Activated CD4-positive, alpha-beta memory T cell treated with anti-CD3 and anti-CD28 coated beads, Interleukin-2, amount 10 ng/mL, durations not matched to agents 7 days and 5 days (primary cell): Measurements from ENCODE around the gene TRNP1. TPM values are rescaled to one million over a fixed set of nuclear protein-coding genes. Genes with fewer than 3 reads are reported as not detected.
"Not testable (repeated sequence)": the region's sequence is repeated elsewhere in the genome, so short reads cannot be mapped to it uniquely, and the experiment has no call there.

Experiments
- CTCF ChIA-PET: fragments of 350-600 bp; sonication (Branson Sonifier 250); formaldehyde crosslinking; loops from one replicate; lab custom pipeline; 2021; ENCODE audit warnings: antibody characterized with exemption, inconsistent platforms; lab: Charles Lee
- POLR2A ChIA-PET: fragments of 350-600 bp; sonication (Branson Sonifier 250); formaldehyde crosslinking; loops from one replicate; lab custom pipeline; 2021; ENCODE audit warnings: antibody characterized with exemption; lab: Charles Lee
- DNase-seq: peaks from one replicate; pipeline ENCODE4 v3.0.0-alpha.2; 2020
- H3K27ac Mint-ChIP-seq: one replicate; pipeline ENCODE4 v1.8.0; 2021; ENCODE audit warnings: mild to moderate bottlenecking, mixed read lengths
- H3K27me3 Mint-ChIP-seq: one replicate; pipeline ENCODE4 v1.8.0; 2021; ENCODE audit warnings: mixed read lengths
- H3K36me3 Mint-ChIP-seq: one replicate; pipeline ENCODE4 v1.8.0; 2021; ENCODE audit warnings: low read depth, mixed read lengths
- H3K4me1 Mint-ChIP-seq: one replicate; pipeline ENCODE4 v1.8.0; 2021; ENCODE audit warnings: mixed read lengths
- H3K4me3 Mint-ChIP-seq: one replicate; pipeline ENCODE4 v1.8.0; 2021; ENCODE audit warnings: mild to moderate bottlenecking, mixed read lengths
- H3K9me3 Mint-ChIP-seq: one replicate; pipeline ENCODE4 v1.8.0; 2021; ENCODE audit warnings: mixed read lengths
- total RNA-seq, 2 experiments: library from RNA; stranded (reverse); gene quantifications; one replicate each; pipeline ENCODE4 v1.2.3, GENCODE V29; 2021

The TRNP1 gene
- total RNA-seq, 2 experiments from 2014 or later = not detected

GRCh38 chr1:26981146-26981846 is 12.2 kb upstream of the TRNP1 start:
- H3K4me1 Mint-ChIP-seq = no peaks in the 10 kb centered on the region
- H3K9me3 Mint-ChIP-seq = no peaks in the 10 kb centered on the region
- CTCF ChIA-PET = interaction anchor here (0.5 to 1.4 kb wide), 3 partner anchors 12 to 65 kb away, joined by 3 to 6 read pairs (median 3); partner anchors contain the start of gene TRNP1
- peaks cover 26% of the 10 kb centered on the region for H3K27me3 Mint-ChIP-seq
- DNase-seq = no peak
- H3K27ac Mint-ChIP-seq = no peak overlapping the region
- H3K36me3 Mint-ChIP-seq = no peaks in the 10 kb centered on the region
- no peak overlapping the region for H3K4me3 Mint-ChIP-seq
- POLR2A ChIA-PET = no interaction called here

GRCh38 chr1:26983863-26984262 is 9.6 kb upstream of the TRNP1 start:
- no peaks in the 10 kb centered on the region for H3K9me3 Mint-ChIP-seq
- no peaks in the 10 kb centered on the region for H3K36me3 Mint-ChIP-seq
- ChIA-PET CTCF (interaction anchor here (1.3 kb wide), 1 partner anchor 14 kb away, joined by 4 read pairs; no protein-coding TSS in a partner anchor), POLR2A (no interaction called here)
- peaks cover 37% of the 10 kb centered on the region for H3K27me3 Mint-ChIP-seq
- no peak overlapping the region for H3K4me3 Mint-ChIP-seq
- H3K27ac Mint-ChIP-seq = no peak overlapping the region
- no peaks in the 10 kb centered on the region for H3K4me1 Mint-ChIP-seq
- no peak for DNase-seq

GRCh38 chr1:26984291-26984690 is 9.2 kb upstream of the TRNP1 start:
- no peak overlapping the region for H3K4me3 Mint-ChIP-seq
- no peak overlapping the region for H3K27ac Mint-ChIP-seq
- H3K27me3 Mint-ChIP-seq = peaks cover 35% of the 10 kb centered on the region
- DNase-seq = no peak
- no peaks in the 10 kb centered on the region for H3K4me1 Mint-ChIP-seq
- ChIA-PET CTCF (interaction anchor here (1.3 kb wide), 1 partner anchor 14 kb away, joined by 4 read pairs; no protein-coding TSS in a partner anchor), POLR2A (no interaction called here)
- H3K36me3 Mint-ChIP-seq = no peaks in the 10 kb centered on the region
- H3K9me3 Mint-ChIP-seq = no peaks in the 10 kb centered on the region

- Mint-ChIP-seq H3K9me3 (no peaks in the 10 kb centered on the region), H3K27me3 (peaks cover 42% of the 10 kb centered on the region), H3K27ac (no peak overlapping the region), H3K36me3 (no peaks in the 10 kb centered on the region), H3K4me3 (no peak overlapping the region), H3K4me1 (peaks cover 2% of the 10 kb centered on the region)
- DNase-seq = no peak
- ChIA-PET CTCF (interaction anchor here (1.3 to 1.9 kb wide), 3 partner anchors 9 to 11 kb away, joined by 3 to 5 read pairs (median 4); no protein-coding TSS in a partner anchor), POLR2A (no interaction called here)
These were observed 6.8 kb upstream of the TRNP1 start for GRCh38 chr1:26986658-26987057.

- H3K27ac Mint-ChIP-seq, DNase-seq, POLR2A ChIA-PET, H3K36me3 Mint-ChIP-seq, H3K9me3 Mint-ChIP-seq, CTCF ChIA-PET, H3K4me3 Mint-ChIP-seq: not testable (repeated sequence)
- Mint-ChIP-seq H3K4me1 (peaks cover 13% of the 10 kb centered on the region), H3K27me3 (peaks cover 48% of the 10 kb centered on the region)
These were observed 3.9 kb upstream of the TRNP1 start for GRCh38 chr1:26989403-26990109.

- Mint-ChIP-seq H3K4me1 (peaks cover 13% of the 10 kb centered on the region), H3K9me3 (no peaks in the 10 kb centered on the region), H3K27me3 (peaks cover 56% of the 10 kb centered on the region), H3K4me3 (no peak overlapping the region), H3K27ac (no peak overlapping the region), H3K36me3 (no peaks in the 10 kb centered on the region)
- no peak for DNase-seq
- ChIA-PET POLR2A (no interaction called here), CTCF (no interaction called here)
These were observed 2.0 kb upstream of the TRNP1 start for GRCh38 chr1:26991310-26992116.

- peak; percentile 27 for DNase-seq
- CTCF ChIA-PET = interaction anchor here (5.5 kb wide), 1 partner anchor 51 kb away, joined by 46 read pairs; no protein-coding TSS in a partner anchor
- POLR2A ChIA-PET = interaction anchor here (0.7 to 1.0 kb wide), 3 partner anchors 158 to 205 kb away, joined by 3 to 4 read pairs (median 3); no protein-coding TSS in a partner anchor
- Mint-ChIP-seq H3K36me3 (no peaks in the 10 kb centered on the region), H3K4me1 (peaks cover 16% of the 10 kb centered on the region), H3K27ac (no peak overlapping the region), H3K9me3 (no peaks in the 10 kb centered on the region), H3K27me3 (peaks cover 56% of the 10 kb centered on the region), H3K4me3 (peak overlapping the region; percentile 61)
These were observed 711 bp downstream of the TRNP1 start for GRCh38 chr1:26994020-26994786.

GRCh38 chr1:26994787-26995517 is 1.5 kb downstream of the TRNP1 start:
- POLR2A ChIA-PET = no interaction called here
- Mint-ChIP-seq H3K27ac (no peak overlapping the region), H3K27me3 (peaks cover 56% of the 10 kb centered on the region), H3K36me3 (no peaks in the 10 kb centered on the region), H3K9me3 (no peaks in the 10 kb centered on the region), H3K4me3 (peak overlapping the region; percentile 61), H3K4me1 (peaks cover 16% of the 10 kb centered on the region)
- CTCF ChIA-PET = interaction anchor here (1.0 to 5.5 kb wide), 2 partner anchors 9 to 50 kb away, joined by 3 to 46 read pairs; no protein-coding TSS in a partner anchor
- no peak for DNase-seq

- no peak overlapping the region for H3K27ac Mint-ChIP-seq
- no peaks in the 10 kb centered on the region for H3K36me3 Mint-ChIP-seq
- ChIA-PET CTCF (interaction anchor here (0.8 to 5.5 kb wide), 8 partner anchors 10 to 301 kb away, joined by 3 to 46 read pairs (median 4); partner anchors contain the start of gene NUDC), POLR2A (no interaction called here)
- H3K4me1 Mint-ChIP-seq = peaks cover 16% of the 10 kb centered on the region
- peaks cover 54% of the 10 kb centered on the region for H3K27me3 Mint-ChIP-seq
- no peak overlapping the region for H3K4me3 Mint-ChIP-seq
- no peaks in the 10 kb centered on the region for H3K9me3 Mint-ChIP-seq
- no peak for DNase-seq
These were observed 2.5 kb downstream of the TRNP1 start for GRCh38 chr1:26996024-26996423.

GRCh38 chr1:26996665-26997064 is 3.2 kb downstream of the TRNP1 start:
- H3K9me3 Mint-ChIP-seq = no peaks in the 10 kb centered on the region
- CTCF ChIA-PET = interaction anchor here (0.6 to 5.5 kb wide), 16 partner anchors 10 to 690 kb away, joined by 3 to 46 read pairs (median 4); partner anchors contain the start of genes NUDC and UBXN11
- H3K27me3 Mint-ChIP-seq = peaks cover 48% of the 10 kb centered on the region
- peaks cover 15% of the 10 kb centered on the region for H3K4me1 Mint-ChIP-seq
- no peak overlapping the region for H3K27ac Mint-ChIP-seq
- H3K4me3 Mint-ChIP-seq = no peak overlapping the region
- POLR2A ChIA-PET = no interaction called here
- no peaks in the 10 kb centered on the region for H3K36me3 Mint-ChIP-seq
- DNase-seq = no peak

- Mint-ChIP-seq H3K9me3 (no peaks in the 10 kb centered on the region), H3K4me3 (no peak overlapping the region), H3K36me3 (no peaks in the 10 kb centered on the region), H3K4me1 (peaks cover 7% of the 10 kb centered on the region), H3K27me3 (peaks cover 38% of the 10 kb centered on the region), H3K27ac (no peak overlapping the region)
- CTCF ChIA-PET = interaction anchor here (0.7 to 5.5 kb wide), 13 partner anchors 10 to 298 kb away, joined by 3 to 46 read pairs (median 4); partner anchors contain the start of gene GPN2
- no peak for DNase-seq
- POLR2A ChIA-PET = no interaction called here
These were observed 5.2 kb downstream of the TRNP1 start for GRCh38 chr1:26998429-26999300.
